Liver (tissue), 2 donors: ENCODE data around the gene SPDEF.

Experiments used
- CTCF ChIP-seq: fragments of 150-350 bp; IDR thresholded peaks from 2 replicates; pipeline ENCODE4 v1.5.1; 2017; ENCODE audit warnings: improper control_type of control experiment, low read depth, low read length; ENCODE audit not compliant: missing input control
- MAX ChIP-seq: IDR thresholded peaks from 2 replicates; pipeline ENCODE4 v1.6.1; 2016; ENCODE audit warnings: antibody characterized with exemption
- donor health status: healthy.

GRCh38 chr6:34539181-34539580, 16.9 kb downstream of the SPDEF start:
- no peak for TF ChIP-seq CTCF
- TF ChIP-seq MAX, result no peak
